Esophagus squamous epithelium (tissue), 4 donors: ENCODE results near the gene RBPMS2.

ENCODE experiments used
- POLR2A ChIP-seq, 4 donors: fragments of 450-650 bp; IDR thresholded peaks; one replicate each; pipeline ENCODE4 v1.6.1; 2017; ENCODE audit warnings: antibody characterized with exemption in 4 of 4, mild to moderate bottlenecking in 4 of 4, moderate library complexity in 3 of 4
- TF ChIP-seq, protein P1 (sequence below), 6 experiments: fragments of 450-650 bp in 4 of 6; fragments of 200-600 bp in 2 of 6; sonication (generic) in 2 of 6; IDR thresholded peaks; one replicate each; pipeline ENCODE4 v1.5.1; 2016 to 2019; ENCODE audit warnings: antibody characterized with exemption in 6 of 6, mild to moderate bottlenecking in 4 of 6, moderate library complexity in 4 of 6

- TF ChIP-seq, protein P1, sequence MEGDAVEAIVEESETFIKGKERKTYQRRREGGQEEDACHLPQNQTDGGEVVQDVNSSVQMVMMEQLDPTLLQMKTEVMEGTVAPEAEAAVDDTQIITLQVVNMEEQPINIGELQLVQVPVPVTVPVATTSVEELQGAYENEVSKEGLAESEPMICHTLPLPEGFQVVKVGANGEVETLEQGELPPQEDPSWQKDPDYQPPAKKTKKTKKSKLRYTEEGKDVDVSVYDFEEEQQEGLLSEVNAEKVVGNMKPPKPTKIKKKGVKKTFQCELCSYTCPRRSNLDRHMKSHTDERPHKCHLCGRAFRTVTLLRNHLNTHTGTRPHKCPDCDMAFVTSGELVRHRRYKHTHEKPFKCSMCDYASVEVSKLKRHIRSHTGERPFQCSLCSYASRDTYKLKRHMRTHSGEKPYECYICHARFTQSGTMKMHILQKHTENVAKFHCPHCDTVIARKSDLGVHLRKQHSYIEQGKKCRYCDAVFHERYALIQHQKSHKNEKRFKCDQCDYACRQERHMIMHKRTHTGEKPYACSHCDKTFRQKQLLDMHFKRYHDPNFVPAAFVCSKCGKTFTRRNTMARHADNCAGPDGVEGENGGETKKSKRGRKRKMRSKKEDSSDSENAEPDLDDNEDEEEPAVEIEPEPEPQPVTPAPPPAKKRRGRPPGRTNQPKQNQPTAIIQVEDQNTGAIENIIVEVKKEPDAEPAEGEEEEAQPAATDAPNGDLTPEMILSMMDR (IDR thresholded peaks at IDR 0.05): no peak
- no peak for TF ChIP-seq POLR2A (IDR thresholded peaks at IDR 0.05)
These were observed 1.0 kb upstream of the RBPMS2 start for GRCh38 chr15:64776402-64776786.
